Adrenal gland (tissue), 5 donors: ENCODE data around the gene LMO7.

ENCODE experiments used
- CTCF ChIP-seq, 6 experiments: fragments of 450-650 bp in 4 of 6; fragments of 200-600 bp in 2 of 6; sonication (generic) in 1 of 6; IDR thresholded peaks; 1 replicate in 5 of 6; 2 replicates in 1 of 6; pipeline versions ENCODE4 v1.5.1 to v1.8.0; 2016 to 2021; ENCODE audit warnings: antibody characterized with exemption in 6 of 6, mild to moderate bottlenecking in 2 of 6, moderate library complexity in 1 of 6
- POLR2A ChIP-seq, 2 donors: fragments of 450-650 bp; IDR thresholded peaks; one replicate each; pipeline ENCODE4 v1.6.1; 2017; ENCODE audit warnings: antibody characterized with exemption in 2 of 2, mild to moderate bottlenecking in 2 of 2, moderate library complexity in 1 of 2
- donor health status: DM: no; HTN: no; CAD: no.

- TF ChIP-seq POLR2A (IDR thresholded peaks at IDR 0.05): no peak
- TF ChIP-seq CTCF (IDR thresholded peaks at IDR 0.05): no peak
These were observed 85.2 kb downstream of the LMO7 start for GRCh38 chr13:75721307-75721706.
